Measurements from ENCODE around the gene KCNS3.

Gene KCNS3

DNA sequence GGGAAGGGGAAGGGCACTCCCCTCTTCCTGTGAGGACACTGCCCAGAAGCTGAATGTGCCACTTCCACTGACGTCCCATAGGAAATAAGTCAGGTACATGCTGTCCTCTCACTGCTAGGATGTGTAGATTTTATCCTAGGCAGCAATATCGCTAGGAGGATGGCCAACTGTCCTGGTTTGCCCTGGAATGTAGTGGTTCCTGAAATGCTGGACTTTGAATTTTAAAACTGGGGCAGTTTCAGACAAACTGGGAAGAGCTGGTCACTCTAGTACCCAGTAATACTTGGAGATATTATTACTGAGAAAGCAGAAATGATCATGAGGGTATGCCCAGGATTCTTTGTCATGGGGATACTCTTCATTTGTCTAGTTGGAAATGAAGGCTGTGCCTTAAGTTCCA, 5.4 kb upstream of the KCNS3 start:
- H3K36me3 ChIP-seq (ENCODE audit: control insufficient read depth, low read length): no peaks in the 10 kb centered on the region
- TF ChIP-seq, protein P1, sequence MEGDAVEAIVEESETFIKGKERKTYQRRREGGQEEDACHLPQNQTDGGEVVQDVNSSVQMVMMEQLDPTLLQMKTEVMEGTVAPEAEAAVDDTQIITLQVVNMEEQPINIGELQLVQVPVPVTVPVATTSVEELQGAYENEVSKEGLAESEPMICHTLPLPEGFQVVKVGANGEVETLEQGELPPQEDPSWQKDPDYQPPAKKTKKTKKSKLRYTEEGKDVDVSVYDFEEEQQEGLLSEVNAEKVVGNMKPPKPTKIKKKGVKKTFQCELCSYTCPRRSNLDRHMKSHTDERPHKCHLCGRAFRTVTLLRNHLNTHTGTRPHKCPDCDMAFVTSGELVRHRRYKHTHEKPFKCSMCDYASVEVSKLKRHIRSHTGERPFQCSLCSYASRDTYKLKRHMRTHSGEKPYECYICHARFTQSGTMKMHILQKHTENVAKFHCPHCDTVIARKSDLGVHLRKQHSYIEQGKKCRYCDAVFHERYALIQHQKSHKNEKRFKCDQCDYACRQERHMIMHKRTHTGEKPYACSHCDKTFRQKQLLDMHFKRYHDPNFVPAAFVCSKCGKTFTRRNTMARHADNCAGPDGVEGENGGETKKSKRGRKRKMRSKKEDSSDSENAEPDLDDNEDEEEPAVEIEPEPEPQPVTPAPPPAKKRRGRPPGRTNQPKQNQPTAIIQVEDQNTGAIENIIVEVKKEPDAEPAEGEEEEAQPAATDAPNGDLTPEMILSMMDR (IDR thresholded peaks at IDR 0.05; ENCODE audit: low read depth, low read length, poor library complexity, severe bottlenecking): no peak
- TF ChIP-seq EZH2phosphoT487 (IDR thresholded peaks at IDR 0.05; ENCODE audit: borderline replicate concordance, low read length): no peak
- H3K27me3 ChIP-seq (ENCODE audit: control insufficient read depth, low read length): peaks cover 28% of the 10 kb centered on the region
- peaks cover 3% of the 10 kb centered on the region; the same call in 1 of the 2 replicates for H3K4me1 ChIP-seq (ENCODE audit: control insufficient read depth, low read length)
- no peak overlapping the region for H3K4me2 ChIP-seq (ENCODE audit: low read length)
- H3K27ac ChIP-seq (ENCODE audit: low read depth, low read length): no peak overlapping the region
- H3F3A ChIP-seq (ENCODE audit: control insufficient read depth, insufficient read depth): no peaks in the 10 kb centered on the region
- no peaks in the 10 kb centered on the region for H3K9me3 ChIP-seq (ENCODE audit: control insufficient read depth, insufficient read depth, low read length)
- H3K79me2 ChIP-seq (ENCODE audit: control insufficient read depth, low read length): no peaks in the 10 kb centered on the region
- no peak overlapping the region for H3K4me3 ChIP-seq (ENCODE audit: low read length)
- no peaks in the 10 kb centered on the region for H4K20me1 ChIP-seq (ENCODE audit: control insufficient read depth, insufficient read depth, low read depth, low read length)
- H3K9me2 ChIP-seq (replicated peaks; ENCODE audit: control insufficient read depth, low read length): no peaks in the 10 kb centered on the region

DNA sequence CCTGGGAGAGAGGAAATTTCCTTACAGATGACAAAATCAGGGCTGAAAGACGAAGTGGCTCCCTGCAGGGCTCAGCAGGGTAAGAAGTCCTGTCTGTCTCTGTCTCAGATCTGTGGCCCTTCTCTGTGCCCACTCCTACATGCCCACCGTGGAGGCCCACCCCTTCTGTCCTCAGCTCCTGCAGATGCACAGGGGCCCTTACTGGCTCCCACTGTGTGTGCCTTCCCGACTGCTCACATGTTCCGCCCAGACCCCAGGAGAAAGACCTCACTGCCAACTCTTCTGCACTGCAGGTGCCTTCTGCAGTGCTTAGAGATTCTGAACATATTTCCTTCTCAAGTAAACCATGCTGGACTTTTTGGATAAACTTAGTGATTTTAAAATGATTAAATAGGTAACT, 1.9 kb upstream of the KCNS3 start:
- Histone ChIP-seq H3K4me3 (ENCODE audit: low read length) (no peak overlapping the region), H4K20me1 (ENCODE audit: control insufficient read depth, insufficient read depth, low read depth, low read length) (no peaks in the 10 kb centered on the region), H3K79me2 (ENCODE audit: control insufficient read depth, low read length) (no peaks in the 10 kb centered on the region), H3K4me2 (ENCODE audit: low read length) (no peak overlapping the region), H3F3A (ENCODE audit: control insufficient read depth, insufficient read depth) (no peaks in the 10 kb centered on the region), H3K9me2 (replicated peaks; ENCODE audit: control insufficient read depth, low read length) (no peaks in the 10 kb centered on the region), H3K27ac (ENCODE audit: low read depth, low read length) (no peak overlapping the region), H3K9me3 (ENCODE audit: control insufficient read depth, insufficient read depth, low read length) (no peaks in the 10 kb centered on the region), H3K4me1 (ENCODE audit: control insufficient read depth, low read length) (peaks cover 13% of the 10 kb centered on the region), H3K27me3 (ENCODE audit: control insufficient read depth, low read length) (peaks cover 48% of the 10 kb centered on the region), H3K36me3 (ENCODE audit: control insufficient read depth, low read length) (no peaks in the 10 kb centered on the region)
- TF ChIP-seq EZH2phosphoT487 (IDR thresholded peaks at IDR 0.05; ENCODE audit: borderline replicate concordance, low read length): no peak
- TF ChIP-seq, protein P1 (IDR thresholded peaks at IDR 0.05; ENCODE audit: low read depth, low read length, poor library complexity, severe bottlenecking): no peak

DNA sequence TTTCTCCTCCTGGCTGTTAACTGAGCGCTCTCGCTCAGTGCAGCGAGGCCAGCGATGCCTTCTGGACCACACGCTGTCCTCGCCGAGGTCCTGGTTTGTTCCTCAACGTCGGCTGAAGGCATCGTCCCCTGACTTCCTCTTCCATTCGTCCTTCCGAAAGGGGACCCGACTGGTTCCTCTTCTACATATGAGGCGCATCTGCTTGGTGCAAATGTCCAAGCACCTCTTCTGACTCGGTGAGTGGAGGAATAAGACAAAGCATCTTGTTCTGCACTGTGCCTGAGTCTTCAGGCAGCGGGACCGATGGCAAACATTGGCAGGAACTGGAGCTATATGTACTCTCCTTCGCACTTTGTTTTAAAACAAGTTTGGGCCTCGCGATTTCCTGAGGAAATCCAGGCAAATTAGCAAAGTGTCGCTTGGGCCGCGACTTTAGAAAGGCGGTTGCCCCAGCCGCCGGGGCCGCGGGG, 621 bp upstream of the KCNS3 start:
- no peaks in the 10 kb centered on the region for H3K9me2 ChIP-seq (replicated peaks; ENCODE audit: control insufficient read depth, low read length)
- no peaks in the 10 kb centered on the region for H3K9me3 ChIP-seq (ENCODE audit: control insufficient read depth, insufficient read depth, low read length)
- H3K4me2 ChIP-seq (ENCODE audit: low read length): peak overlapping the region; percentile 58
- H3K79me2 ChIP-seq (ENCODE audit: control insufficient read depth, low read length): no peaks in the 10 kb centered on the region
- H3F3A ChIP-seq (ENCODE audit: control insufficient read depth, insufficient read depth): no peaks in the 10 kb centered on the region
- H3K36me3 ChIP-seq (ENCODE audit: control insufficient read depth, low read length): no peaks in the 10 kb centered on the region
- H3K27ac ChIP-seq (ENCODE audit: low read depth, low read length): no peak overlapping the region
- no peak for TF ChIP-seq EZH2phosphoT487 (IDR thresholded peaks at IDR 0.05; ENCODE audit: borderline replicate concordance, low read length)
- TF ChIP-seq, protein P1 (IDR thresholded peaks at IDR 0.05; ENCODE audit: low read depth, low read length, poor library complexity, severe bottlenecking): no peak
- H3K27me3 ChIP-seq (ENCODE audit: control insufficient read depth, low read length): peaks cover 46% of the 10 kb centered on the region
- H4K20me1 ChIP-seq (ENCODE audit: control insufficient read depth, insufficient read depth, low read depth, low read length): no peaks in the 10 kb centered on the region
- H3K4me1 ChIP-seq (ENCODE audit: control insufficient read depth, low read length): peaks cover 13% of the 10 kb centered on the region
- peak overlapping the region; percentile 57 for H3K4me3 ChIP-seq (ENCODE audit: low read length)

Measured in DOHH2 (cell line).